Parathyroid adenoma (tissue), 2 donors: ENCODE results near the gene CCDC192.

Source experiments
- H2AFZ ChIP-seq: fragments of 300-600 bp; sonication (generic); one replicate; pipeline ENCODE4 v1.7.0; 2017; ENCODE audit warnings: antibody characterized with exemption, mild to moderate bottlenecking
- H3K27ac ChIP-seq: fragments of 300-600 bp; sonication (generic); one replicate; pipeline ENCODE4 v1.7.0; 2017
- H3K27me3 ChIP-seq: fragments of 300-600 bp; sonication (generic); one replicate; pipeline ENCODE4 v1.7.0; 2017; ENCODE audit warnings: low read length; ENCODE audit not compliant: control insufficient read depth, insufficient read depth
- H3K36me3 ChIP-seq: fragments of 300-600 bp; sonication (generic); one replicate; pipeline ENCODE4 v1.7.0; 2017; ENCODE audit warnings: low read length; ENCODE audit not compliant: control insufficient read depth, insufficient read depth
- H3K4me1 ChIP-seq: fragments of 300-600 bp; sonication (generic); one replicate; pipeline ENCODE4 v1.7.0; 2017; ENCODE audit warnings: control low read depth
- H3K4me2 ChIP-seq: fragments of 300-600 bp; sonication (generic); one replicate; pipeline ENCODE4 v1.7.0; 2017; ENCODE audit warnings: low read length
- H3K4me3 ChIP-seq: fragments of 300-600 bp; sonication (generic); one replicate; pipeline ENCODE4 v1.7.0; 2017; ENCODE audit warnings: low read depth, low read length
- H3K79me2 ChIP-seq: fragments of 300-600 bp; sonication (generic); one replicate; pipeline ENCODE4 v1.7.0; 2017; ENCODE audit warnings: control low read depth
- H3K9ac ChIP-seq: fragments of 300-600 bp; sonication (generic); one replicate; pipeline ENCODE4 v1.7.0; 2017; ENCODE audit warnings: mild to moderate bottlenecking
- H3K9me3 ChIP-seq: fragments of 300-600 bp; sonication (generic); one replicate; pipeline ENCODE4 v1.7.0; 2017; ENCODE audit warnings: low read length; ENCODE audit not compliant: control insufficient read depth
- CTCF ChIP-seq: fragments of 300-600 bp; sonication (generic); IDR thresholded peaks from one replicate; pipeline ENCODE4 v1.7.0; 2017; ENCODE audit warnings: antibody characterized with exemption, mild to moderate bottlenecking
- donor health status: primary hyperparathyroidism.

CCDC192 gene

GRCh38 chr5:127961763-127962145, 258.6 kb downstream of the CCDC192 start:
- Histone ChIP-seq H3K9ac (no peak overlapping the region), H2AFZ (no peak overlapping the region), H3K9me3 (no peaks in the 10 kb centered on the region), H3K4me2 (no peak overlapping the region), H3K27me3 (no peaks in the 10 kb centered on the region), H3K4me1 (no peaks in the 10 kb centered on the region), H3K79me2 (no peaks in the 10 kb centered on the region), H3K36me3 (no peaks in the 10 kb centered on the region), H3K27ac (no peak overlapping the region), H3K4me3 (no peak overlapping the region)
- no peak for TF ChIP-seq CTCF

- Histone ChIP-seq H3K4me1 (no peaks in the 10 kb centered on the region), H3K4me2 (no peak overlapping the region), H3K27ac (no peak overlapping the region), H3K4me3 (no peak overlapping the region), H2AFZ (no peak overlapping the region), H3K9me3 (no peaks in the 10 kb centered on the region), H3K36me3 (no peaks in the 10 kb centered on the region), H3K9ac (no peak overlapping the region), H3K27me3 (no peaks in the 10 kb centered on the region), H3K79me2 (no peaks in the 10 kb centered on the region)
- TF ChIP-seq CTCF, result no peak
Observed at GRCh38 chr5:127962491-127962890, 259.3 kb downstream of the CCDC192 start.

DNA sequence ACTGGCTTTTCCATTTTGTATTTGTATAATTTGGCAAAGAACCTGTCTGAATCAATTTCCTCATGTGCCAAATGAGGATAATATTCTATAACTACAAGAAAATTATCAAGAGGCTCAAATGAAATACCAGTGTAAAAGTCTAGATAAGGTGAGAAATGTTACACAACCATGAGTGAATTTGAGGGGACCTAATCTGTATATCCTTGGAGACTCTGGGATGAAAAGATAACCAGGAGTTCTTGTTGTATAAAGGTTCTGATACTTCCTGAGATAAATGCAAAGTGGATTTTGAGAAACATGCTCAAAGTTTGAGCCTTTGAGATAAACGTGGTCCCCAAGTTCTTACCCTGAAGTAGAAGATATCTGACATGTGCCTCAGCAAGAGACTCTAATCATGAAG, 260.0 kb downstream of the CCDC192 start:
- Histone ChIP-seq H3K9ac (no peak overlapping the region), H3K27ac (no peak overlapping the region), H3K36me3 (no peaks in the 10 kb centered on the region), H3K4me2 (no peak overlapping the region), H2AFZ (no peak overlapping the region), H3K4me3 (no peak overlapping the region), H3K9me3 (no peaks in the 10 kb centered on the region), H3K79me2 (no peaks in the 10 kb centered on the region), H3K4me1 (no peaks in the 10 kb centered on the region), H3K27me3 (no peaks in the 10 kb centered on the region)
- TF ChIP-seq CTCF, result no peak

DNA sequence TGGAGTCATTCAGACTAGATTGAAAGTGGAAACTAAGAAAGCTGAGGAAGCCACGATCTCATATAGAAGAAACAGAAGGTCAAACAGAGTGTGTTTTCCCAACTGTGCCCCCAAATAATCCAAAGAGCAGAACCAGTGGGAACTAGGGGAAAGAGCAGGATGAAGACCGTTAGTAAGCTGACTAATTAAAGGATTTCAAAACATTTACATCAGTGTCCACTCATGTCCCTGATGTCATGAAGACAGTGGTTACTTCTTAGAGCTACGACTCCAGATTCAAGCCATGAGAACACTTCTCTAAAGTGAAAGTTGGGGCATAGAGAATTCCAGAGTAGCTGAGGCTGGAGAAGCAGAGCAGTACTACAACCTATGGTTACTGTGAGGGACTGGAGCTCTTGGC, 260.7 kb downstream of the CCDC192 start:
- no peaks in the 10 kb centered on the region for H3K4me1 ChIP-seq
- H3K36me3 ChIP-seq, result no peaks in the 10 kb centered on the region
- H3K27me3 ChIP-seq, result no peaks in the 10 kb centered on the region
- no peak overlapping the region for H3K4me3 ChIP-seq
- no peaks in the 10 kb centered on the region for H3K9me3 ChIP-seq
- no peak overlapping the region for H3K27ac ChIP-seq
- no peak overlapping the region for H2AFZ ChIP-seq
- H3K4me2 ChIP-seq, result no peak overlapping the region
- H3K79me2 ChIP-seq, result no peaks in the 10 kb centered on the region
- TF ChIP-seq CTCF, result no peak
- H3K9ac ChIP-seq, result no peak overlapping the region

DNA sequence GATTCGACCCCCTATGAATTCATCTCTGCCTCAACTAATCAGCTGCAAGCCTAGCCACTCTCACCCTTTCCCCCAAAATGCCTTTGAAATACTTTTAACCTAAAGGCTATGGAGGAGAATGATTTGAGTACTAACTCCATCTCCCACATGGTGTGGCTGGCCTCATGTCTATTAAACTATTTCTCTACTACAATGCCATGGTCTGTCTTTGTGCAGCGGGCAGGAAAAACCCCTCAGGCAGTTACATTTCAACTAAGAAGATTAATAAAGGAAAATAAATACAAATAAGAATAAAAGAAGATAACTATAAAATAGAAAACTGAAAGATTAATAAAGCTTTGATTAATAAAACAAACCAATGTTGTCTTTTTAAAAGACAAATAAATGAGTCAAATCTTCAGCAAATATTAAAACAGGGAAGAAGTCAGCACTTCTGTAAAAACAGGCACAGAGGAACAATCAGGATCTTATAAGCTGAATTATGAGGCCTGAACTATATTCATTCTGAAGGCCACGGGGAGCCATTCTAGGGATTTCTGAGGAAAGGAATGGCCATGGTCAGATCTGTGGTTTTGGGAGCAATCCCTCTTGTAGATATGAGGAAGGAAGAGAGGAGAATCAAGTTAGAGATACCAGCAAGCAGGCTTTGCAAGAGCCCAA, 264.3 kb downstream of the CCDC192 start:
- Histone ChIP-seq H3K36me3 (no peaks in the 10 kb centered on the region), H3K9ac (no peak overlapping the region), H3K4me2 (no peak overlapping the region), H3K4me1 (no peaks in the 10 kb centered on the region), H3K79me2 (no peaks in the 10 kb centered on the region), H3K4me3 (no peak overlapping the region), H3K9me3 (no peaks in the 10 kb centered on the region), H3K27me3 (no peaks in the 10 kb centered on the region), H2AFZ (no peak overlapping the region), H3K27ac (no peak overlapping the region)
- no peak for TF ChIP-seq CTCF
